GM19324 (cell line): ENCODE data around the gene CDR2.
"Not testable (repeated sequence)": the region's sequence is repeated elsewhere in the genome, so short reads cannot be mapped to it uniquely, and the experiment has no call there.

Source experiments
- ATAC-seq: cut with Tn5 transposase; IDR thresholded peaks from one replicate; pipeline ENCODE4 v1.9.1; 2021; ENCODE audit warnings: mild to moderate bottlenecking, moderate library complexity; ENCODE audit not compliant: unreplicated experiment, low FRiP score

Gene CDR2

DNA sequence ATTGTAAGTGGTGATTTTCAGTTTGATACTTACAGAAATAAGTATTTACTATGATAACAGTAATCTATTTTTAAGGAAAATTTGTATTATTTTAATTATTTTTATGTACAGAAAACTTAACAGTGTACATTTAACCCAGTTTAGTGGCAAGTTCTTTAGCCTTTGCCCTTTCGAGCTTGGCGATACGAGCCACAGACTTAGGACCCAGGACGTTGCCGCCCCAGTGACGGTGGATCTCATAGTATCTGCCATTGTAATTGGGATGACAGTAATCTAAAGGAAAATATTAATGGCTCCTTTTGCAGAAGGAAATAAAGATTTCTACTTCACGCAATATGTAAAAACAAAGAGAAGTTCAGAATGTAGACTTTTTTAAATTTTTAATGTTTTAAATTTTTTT lies 5.2 kb upstream of the CDR2 start:
- no peak for ATAC-seq

DNA sequence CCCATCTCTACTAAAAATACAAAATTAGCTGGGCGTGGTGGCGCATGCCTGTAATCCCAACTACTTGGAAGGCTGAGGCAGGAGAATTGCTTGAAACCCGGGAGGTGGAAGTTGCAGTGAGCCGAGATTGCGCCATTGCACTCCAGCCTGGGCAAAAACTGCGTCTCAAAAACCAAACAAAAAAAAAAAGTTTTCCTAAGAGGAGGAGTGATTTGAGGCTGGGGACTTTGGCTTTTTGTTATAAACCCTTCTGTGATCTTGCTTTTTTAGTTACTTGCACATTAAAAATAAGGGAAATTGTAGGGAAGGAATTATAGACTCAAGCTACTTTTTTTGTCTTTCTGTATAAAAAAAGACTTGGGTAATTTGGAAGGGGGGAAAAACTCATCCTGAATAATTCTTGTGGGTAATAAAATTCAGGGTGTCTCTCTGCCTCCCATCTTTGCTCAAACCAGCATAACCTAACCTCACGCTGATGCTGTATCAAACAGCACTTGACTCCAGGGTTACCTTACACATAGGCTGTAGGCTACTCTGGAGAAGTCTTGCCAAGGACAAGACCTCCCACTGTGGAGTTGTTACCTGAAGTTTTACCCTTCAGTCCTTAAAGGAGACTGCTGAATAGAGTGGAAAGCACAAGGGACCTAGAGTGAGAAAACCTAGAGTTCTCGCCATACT lies 1.7 kb upstream of the CDR2 start:
- ATAC-seq: no peak

DNA sequence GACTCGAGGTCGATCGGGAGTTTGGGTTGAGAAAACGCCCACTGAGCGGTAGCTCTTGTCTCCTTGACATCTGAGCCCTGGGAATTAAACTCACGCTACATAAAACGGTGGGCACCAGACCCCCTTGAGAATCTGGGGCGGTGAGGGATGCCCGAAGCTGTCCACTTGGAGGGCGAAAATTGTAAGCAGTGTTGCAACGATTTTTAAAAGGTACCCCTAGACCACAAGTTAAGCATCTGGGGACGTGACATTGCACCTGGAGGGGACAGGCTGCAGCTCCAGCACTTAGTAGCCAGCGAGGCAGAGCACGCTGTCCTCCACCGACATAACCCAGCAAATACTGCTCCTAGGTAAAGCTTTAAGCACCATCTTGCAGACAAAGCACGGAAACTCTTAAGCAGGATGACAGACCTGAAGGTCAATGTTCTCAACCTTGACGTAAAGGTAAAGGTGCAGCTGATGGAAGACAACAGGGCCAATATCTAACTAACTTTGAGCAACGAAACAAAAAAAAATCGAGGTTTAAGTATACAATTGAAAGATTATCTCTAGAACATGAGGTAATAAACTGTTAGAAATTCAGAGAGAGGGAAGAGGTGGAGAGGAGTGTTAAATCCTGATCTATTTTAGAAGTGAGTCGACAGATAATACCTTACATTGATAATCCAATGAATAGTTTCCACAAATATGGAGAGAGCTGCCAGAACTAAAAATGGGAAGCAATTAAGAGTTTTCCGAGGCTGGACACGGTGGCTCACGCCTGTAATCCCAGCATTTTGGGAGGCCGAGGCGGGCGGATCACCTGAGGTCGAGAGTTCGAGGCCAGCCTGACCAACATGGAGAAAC lies 921 bp upstream of the CDR2 start:
- ATAC-seq: no peak

DNA sequence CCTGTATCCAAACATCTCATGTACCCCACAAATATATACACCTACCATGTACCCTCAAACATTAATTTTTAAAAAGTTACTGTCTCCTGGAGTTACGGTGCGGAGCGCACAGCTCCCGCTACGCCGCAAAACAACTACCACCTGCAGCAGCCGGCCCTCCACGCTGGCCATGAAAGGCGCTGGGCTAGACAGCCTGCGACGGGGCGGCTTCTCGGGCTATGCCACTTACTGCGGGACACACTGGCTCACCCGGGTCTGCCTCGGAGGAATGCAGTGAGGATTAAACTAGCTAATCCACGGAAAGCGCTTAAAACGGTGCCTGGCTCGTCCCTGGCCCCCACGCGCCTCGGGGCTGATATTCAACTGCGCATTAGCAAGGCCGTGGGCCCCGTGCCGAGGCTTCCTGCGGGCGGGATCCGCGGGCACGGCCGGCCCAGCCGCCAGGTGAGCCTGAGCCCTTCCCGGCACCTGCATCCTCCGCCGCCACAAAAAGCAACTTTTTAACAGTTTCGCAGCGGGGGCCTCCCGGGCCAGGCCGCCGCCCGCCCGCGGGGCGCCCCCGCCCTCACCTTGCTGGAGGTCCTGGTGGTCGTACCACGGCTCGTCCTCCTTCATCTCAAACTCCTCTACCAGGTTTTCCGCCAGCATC lies 633 bp downstream of the CDR2 start:
- peak; percentile 20 for ATAC-seq

DNA sequence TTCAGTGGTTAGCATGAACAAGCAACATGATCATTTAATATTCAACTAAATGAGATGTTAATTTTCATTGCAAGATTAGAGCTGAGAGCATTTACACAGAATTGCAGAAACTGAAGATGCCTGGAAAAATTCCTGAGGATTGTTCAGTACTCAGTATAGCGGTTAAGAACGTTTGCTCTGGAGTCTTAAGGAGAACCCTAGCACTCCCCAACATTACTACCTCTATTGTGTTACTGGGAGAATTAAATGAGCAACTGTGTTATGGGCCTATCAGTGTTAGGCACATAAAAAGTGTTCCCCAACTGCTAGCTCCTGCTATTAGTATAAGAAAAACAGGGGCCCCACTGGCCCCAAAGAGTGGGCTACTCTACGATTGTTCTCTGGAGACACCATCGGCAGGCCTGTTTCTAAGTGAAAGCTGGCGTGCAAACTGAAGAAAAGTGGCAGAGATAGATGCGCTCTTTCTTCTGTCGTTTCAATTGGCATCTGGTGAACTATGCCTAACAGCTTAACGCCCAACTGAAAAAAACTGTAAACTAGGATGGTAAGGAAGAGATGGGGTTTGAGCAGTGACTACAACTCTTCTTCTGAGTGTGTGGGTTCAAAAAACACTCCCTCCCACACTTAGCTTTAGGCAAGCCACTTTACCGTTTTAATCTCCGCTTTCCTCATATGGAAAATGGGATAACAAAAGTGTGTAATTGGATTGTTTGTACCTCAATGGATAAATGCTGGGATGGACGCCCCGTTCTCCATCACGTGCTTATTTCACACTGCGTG lies 1.3 kb downstream of the CDR2 start:
- no peak for ATAC-seq

DNA sequence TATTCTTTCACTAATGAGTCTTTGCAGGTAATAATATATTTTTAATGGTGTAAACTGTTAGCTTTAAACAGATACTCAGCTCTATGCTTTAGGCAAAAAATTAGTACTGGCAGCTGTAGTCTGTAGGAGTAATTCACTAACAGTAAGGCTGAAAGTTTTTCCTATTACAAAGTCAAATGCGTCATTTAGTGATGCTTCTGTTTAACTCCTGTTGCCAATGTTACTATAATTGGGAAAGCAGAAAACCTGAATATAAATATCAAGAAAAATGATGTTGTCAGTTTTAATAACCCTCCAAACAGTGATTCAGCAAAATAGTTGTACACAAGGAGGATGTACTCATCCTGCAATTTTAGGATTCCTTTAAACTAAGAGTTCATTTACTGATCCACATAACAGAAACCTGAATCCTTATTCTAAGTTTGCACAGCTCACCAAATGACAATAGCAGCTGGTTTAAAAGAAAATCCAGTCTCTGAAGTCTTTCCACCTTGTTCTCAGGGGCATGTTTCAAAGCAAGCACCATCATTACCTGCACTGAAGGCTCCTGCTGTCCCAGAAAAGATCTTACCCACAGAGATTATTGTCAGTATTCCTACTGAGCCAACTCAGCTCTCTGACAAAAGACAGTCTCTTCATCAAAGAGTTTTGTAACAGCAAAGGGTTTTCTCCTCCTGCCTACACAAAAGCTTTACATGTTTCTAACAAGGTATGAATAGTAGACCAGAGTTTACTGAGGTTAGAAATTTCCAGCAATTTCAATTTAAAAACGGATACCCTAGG lies 4.2 kb downstream of the CDR2 start:
- no peak for ATAC-seq

DNA sequence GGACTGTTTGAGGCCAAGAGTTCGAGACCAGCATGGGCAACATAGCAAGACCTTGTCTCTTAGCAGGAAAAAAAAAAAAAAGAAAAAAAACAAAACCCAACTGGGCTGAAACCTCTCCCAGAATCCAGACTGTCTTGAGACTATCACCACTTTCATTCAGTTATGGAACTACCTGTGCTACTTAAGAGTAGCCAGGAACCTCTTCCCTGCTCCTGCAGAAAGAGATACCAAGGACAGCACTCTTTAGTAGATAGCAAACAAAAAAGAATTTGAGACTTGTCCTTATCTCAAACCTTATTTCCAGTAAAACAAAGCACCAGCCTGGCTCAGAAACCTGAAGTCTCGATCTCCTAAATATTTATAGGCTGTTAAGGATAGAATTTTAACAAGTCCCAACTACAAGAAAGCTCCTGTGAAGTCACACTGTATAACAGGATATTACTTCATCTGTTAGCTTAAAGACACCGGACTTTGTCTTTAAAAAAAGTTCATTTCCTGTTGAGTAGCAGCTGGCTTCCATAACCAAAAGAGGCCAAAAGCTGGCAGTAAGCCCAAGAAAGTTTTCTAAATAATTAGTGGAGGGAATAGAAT lies 5.1 kb downstream of the CDR2 start:
- ATAC-seq: no peak

DNA sequence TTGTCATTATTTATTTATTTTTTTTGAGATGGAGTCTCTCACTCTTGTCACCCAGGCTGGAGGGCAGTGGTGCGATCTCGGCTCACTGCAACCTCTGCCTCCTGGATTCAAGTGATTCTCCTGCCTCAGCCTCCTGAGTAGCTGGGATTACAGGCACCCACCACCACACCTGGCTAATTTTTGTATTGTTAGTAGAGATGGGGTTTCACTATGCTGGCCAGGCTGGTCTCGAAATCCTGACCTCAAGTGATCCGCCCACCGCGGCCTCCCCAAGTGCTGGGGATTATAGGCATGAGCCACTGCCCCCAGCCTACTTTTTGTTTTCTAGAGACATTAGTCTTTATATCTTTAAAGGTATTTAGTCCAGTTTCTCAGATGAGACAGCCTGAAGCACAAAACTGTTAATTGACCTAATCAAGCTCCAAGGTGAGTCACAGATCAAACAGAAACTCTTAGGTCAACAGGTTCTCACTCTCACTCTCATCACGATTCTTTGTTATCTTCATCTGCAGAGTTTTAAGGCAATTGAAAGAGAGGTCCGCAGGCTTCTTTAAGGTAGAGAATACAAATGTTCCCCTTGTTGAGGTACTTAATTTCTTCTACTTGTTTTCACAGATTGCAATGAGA lies 6.1 kb downstream of the CDR2 start:
- not testable (repeated sequence) for ATAC-seq

DNA sequence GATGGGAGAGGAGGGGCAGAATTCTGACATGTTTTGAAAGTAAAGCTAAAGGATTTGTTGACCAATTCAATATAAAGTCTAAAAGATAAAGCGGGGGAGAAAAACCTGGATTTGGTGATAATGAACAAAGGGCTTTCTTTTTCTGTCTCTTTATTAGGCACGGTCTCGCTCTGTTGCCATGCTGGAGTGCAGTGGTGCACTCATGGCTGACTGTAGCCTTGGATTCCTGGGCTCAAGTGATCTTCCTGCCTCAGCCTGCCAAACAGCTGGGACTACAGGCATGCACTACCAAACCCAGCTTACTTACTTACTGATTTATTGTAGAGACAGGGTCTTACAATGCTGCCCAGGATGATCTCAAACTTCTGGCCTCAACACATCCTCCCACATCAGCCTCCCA lies 7.5 kb downstream of the CDR2 start:
- no peak for ATAC-seq

DNA sequence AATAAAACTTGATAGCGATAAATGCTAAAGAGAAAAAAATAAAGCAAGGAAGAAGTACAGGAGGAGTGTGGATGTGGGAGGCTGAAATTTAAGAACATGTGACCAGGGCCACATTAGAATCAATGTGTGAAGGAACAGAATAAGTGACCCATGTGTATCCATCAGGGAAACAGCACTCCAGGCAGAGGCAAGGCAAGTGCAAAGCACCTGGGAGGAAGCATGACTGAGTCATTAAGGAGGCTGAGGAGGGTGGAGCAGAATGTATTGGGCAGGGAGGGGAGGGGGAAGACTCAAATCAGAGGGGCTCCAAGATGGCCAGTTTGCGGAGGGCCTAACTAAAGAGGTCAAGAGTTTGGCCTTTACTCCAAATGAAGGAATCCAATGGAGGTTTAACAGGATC lies 8.0 kb downstream of the CDR2 start:
- no peak for ATAC-seq

DNA sequence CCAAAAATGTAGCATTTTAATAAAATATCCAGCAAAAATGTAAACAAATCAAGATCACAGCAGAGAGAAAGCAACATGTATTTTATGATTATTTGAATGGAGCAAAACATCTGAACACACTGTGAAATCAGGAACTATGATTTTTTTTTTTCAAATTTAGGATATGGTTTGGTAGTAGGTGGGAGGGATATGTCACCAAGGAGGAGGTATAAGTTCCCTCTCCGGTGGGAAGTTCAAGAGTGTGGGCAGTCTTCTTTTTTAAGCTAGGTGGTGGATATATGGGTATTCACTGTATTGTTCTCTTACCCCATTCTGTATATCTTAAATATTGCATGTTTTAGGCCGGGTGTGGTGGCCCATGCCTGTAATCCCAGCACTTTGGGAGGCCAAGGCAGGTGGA lies 10.2 kb downstream of the CDR2 start:
- no peak for ATAC-seq

DNA sequence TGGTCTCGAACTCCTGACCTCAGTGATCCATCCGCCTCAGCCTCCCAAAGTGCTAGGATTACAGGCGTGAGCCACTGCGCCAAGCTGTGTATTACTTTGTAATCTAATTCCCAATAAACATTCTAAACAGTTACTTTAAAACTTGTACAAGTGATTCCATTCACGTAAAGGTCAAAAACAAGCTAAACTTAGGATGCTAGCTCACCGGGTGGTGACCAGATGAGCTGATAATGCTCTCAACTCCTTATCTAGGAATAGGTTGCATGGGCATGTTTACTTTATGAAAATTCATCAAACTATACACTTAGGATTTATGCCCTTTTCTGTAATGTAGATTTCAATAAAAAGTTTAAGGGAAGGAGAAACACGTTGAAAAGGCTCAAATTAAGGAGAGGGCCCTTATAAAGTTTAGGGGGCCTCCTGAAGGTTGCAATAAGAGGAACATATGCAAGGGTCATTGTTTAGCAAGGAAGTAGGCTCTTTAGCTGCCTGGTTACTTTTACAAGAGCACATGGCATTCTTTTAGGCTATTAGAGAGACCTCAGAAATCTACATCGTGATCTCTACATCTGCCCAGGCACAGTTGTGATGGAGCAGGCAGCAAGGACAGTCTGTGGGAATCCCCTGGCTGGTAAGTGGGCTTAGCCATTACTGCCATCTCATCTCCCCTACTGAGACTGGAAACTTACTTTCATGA lies 13.3 kb downstream of the CDR2 start:
- no peak for ATAC-seq

DNA sequence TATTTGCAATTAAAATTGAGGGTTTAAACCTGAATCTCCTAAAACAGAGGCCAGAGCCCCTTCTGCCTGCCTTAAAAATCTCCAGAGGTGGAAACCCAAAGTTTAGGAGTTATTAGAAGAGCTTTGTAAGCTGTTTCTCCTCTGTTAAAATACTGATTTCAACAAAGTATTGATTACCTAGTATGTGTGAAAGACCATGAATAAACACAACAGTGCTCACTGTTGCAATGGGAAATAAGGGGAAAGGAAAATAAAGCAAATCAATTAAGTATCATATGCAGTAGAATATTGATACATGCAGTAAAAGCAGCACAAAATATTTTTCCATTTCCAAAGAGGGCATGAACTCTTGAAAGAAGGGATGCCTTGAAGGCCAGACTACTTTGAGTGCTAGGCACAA lies 14.7 kb downstream of the CDR2 start:
- no peak for ATAC-seq

DNA sequence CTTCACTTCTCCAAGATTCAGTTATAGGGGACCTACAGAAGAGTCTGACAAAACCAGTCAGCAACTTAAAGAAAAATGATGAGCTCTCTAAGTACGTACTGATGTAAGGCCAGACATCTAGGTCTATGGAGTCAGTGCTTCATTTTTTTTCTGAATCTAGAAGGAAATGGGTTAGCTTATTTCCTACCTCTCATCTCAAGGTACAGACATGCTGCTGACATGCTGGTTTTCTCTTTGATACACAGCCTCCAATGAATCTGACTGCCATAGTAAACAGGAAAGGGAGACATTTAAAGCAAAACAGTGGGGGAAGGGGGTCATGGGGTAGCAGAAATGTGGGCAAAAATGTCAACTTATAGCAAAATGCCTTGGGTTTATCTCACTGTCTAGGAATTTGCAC lies 16.4 kb downstream of the CDR2 start:
- ATAC-seq: no peak

DNA sequence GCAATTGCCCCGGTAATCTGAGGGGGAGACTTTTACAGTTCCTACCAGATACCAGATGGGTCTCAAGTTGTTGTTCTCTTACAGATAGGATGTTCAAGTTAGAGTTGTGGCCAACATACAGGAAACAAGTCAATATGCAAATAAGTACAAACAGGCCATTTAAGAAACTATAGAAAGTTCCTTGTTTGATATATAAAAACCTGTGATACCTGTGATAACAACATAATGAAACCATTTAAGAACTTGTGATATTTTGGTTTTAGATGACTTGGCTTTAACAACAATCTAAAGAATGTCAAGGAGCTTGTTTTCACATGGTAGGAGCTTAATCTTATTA lies 16.8 kb downstream of the CDR2 start:
- peak; percentile 68 for ATAC-seq

DNA sequence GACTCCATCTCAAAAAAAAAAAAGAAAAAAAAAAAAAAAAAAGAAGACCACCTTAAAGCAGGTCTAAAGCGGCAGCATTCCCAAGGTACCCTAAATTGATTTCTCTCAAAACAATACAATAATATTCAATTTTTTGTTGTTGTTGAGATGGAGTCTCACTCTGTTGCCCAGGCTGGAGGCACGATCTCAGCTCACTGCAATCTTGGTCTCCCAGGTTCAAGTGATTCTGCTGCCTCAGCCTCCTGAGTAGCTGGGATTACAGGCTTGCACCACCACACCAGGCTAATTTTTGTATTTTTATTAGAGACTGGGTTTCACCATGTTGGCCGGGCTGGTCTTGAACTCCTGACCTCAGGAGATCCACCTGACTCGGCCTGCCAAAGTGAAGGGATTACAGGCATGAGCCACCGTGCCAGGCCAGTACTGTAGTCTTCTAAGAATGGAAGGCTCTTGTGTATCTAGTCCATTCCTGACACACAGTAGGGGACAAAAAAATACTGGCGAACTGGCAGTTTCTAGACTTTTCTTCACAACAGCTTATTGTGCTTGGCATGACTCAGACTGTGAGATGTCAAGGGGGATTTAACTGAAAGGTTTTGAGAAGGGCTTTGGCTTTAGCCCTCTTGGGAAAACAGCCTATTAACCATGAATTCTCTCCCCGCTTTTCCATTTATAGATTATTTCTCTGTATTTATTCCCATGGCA lies 17.3 kb downstream of the CDR2 start:
- ATAC-seq: peak; percentile 12

DNA sequence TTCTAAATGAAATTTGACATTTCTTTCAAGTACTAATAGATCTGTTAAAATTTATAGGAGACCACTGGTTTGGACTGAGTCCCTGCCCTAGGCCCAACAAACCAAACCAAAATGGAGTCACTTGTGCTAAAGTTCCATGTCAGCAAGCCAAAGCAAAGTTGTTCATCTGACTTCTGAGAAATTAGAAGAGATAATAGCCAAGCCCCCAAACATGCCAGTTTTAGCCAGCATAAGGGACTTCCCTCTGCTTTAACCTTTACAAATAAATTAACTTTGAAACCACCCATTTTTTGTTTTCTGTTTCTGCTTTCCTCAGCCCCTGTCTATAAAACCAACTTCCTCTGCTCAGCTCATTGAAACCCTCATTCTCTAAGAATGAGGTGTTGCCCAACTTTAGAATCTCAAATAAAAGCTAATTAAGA lies 18.9 kb downstream of the CDR2 start:
- no peak for ATAC-seq

DNA sequence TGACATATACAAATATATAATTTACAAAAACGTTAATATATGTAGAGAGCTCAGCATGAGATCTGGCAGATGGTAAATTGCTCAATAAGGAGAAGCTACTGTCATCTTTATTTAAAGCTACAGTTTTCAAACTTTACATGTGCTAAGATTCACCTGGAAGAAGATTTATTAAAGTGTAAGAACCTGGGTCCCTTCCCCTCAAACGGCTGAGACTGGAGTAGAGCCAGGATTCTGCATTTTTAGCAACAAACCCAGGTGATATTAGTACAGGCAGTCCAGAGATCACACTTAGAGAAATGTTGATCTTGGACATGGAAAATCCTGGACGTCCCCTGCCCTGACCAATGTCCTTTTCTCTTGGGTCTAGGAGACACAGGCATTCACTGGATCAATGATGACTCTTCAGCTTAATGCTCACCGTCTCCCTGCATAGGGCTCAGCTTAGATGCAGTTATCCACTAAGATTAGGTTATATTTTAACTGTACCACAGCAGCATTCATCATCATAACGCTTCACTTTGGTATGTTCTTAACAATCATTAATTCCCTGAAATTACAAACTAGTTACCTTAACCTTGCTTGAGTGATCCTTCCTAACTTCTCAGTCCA lies 20.4 kb downstream of the CDR2 start:
- ATAC-seq: no peak
